Measurements from ENCODE around the gene CCDC3.
"Not testable (repeated sequence)": the region's sequence is repeated elsewhere in the genome, so short reads cannot be mapped to it uniquely, and the experiment has no call there.

The CCDC3 gene

DNA sequence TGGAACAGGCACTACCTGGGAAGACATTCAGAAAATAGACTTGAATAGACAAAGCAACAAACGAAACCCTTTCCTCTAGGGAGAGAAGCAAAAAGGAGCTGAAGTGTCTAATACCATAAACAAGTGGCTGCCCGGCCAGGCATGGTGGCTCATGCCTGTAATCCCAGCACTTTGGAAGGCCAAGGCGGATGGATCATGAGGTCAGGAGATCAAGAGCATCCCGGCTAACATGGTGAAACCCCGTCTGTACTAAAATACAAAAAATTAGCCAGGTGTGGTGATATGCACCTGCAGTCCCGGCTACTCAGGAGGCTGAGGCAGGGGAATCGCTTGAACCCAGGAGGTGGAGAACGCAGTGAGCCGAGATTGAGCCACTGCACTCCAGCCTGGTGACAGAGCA is 34.2 kb upstream of the CCDC3 start:
- peaks cover 12% of the 10 kb centered on the region for H3K27me3 ChIP-seq (ENCODE audit: control insufficient read depth, insufficient read depth, low read length)
- not testable (repeated sequence) for H3K9ac ChIP-seq (ENCODE audit: low read depth, low read length); H3K4me2 ChIP-seq (ENCODE audit: low read length); H3K36me3 ChIP-seq (ENCODE audit: insufficient read depth, low read length); H3K4me1 ChIP-seq (ENCODE audit: control insufficient read depth, insufficient read depth, low read length); H3K9me3 ChIP-seq (replicated peaks; ENCODE audit: low read length); H3K4me3 ChIP-seq (ENCODE audit: low read length)

DNA sequence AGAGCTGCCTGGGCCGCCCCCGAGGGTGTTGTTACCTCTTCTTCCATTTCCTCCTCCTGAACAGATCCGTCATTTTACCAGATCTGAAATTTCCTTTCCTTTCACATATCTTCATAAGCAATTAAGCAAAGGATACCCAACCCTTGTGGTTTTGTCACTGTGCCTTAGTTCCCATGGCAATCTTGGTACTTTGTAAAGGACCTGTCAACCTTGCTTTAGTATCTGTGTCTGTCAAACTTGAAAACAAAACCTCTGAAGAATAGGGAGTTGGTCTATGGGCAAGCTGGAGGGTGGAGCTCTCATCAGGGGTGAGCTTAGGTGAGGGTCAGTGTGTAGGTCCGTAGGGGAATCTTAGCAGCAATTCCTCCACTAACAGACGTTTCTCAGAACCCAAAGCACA is 25.4 kb upstream of the CCDC3 start:
- Histone ChIP-seq H3K9me3 (replicated peaks; ENCODE audit: low read length) (no peaks in the 10 kb centered on the region), H3K4me3 (ENCODE audit: low read length) (no peak overlapping the region), H3K4me1 (ENCODE audit: control insufficient read depth, insufficient read depth, low read length) (no peaks in the 10 kb centered on the region), H3K27me3 (ENCODE audit: control insufficient read depth, insufficient read depth, low read length) (peaks cover 8% of the 10 kb centered on the region), H3K36me3 (ENCODE audit: insufficient read depth, low read length) (no peaks in the 10 kb centered on the region), H3K9ac (ENCODE audit: low read depth, low read length) (no peak overlapping the region), H3K4me2 (ENCODE audit: low read length) (no peak overlapping the region)

DNA sequence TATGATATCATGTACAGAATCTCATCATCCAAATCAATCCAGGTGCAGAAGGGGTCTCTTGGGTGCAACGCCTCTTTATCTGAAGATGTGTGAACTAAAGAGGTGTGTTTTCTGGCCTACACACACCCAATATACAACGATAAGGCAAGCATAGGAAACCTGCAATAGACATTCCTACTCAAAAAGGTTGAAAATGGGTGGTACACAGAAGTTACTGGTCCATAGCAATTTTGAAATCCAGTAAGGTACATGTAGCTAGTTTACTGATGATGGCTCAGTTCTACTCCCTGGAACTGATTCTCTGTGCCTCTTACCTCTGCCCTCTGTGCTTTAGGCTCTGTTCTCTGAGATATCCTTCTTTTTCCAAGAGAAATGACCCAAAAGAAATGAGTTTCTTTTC is 22.2 kb upstream of the CCDC3 start:
- Histone ChIP-seq H3K4me2 (ENCODE audit: low read length) (no peak overlapping the region), H3K27me3 (ENCODE audit: control insufficient read depth, insufficient read depth, low read length) (peaks cover 8% of the 10 kb centered on the region), H3K9me3 (replicated peaks; ENCODE audit: low read length) (no peaks in the 10 kb centered on the region), H3K36me3 (ENCODE audit: insufficient read depth, low read length) (no peaks in the 10 kb centered on the region), H3K9ac (ENCODE audit: low read depth, low read length) (no peak overlapping the region), H3K4me1 (ENCODE audit: control insufficient read depth, insufficient read depth, low read length) (no peaks in the 10 kb centered on the region), H3K4me3 (ENCODE audit: low read length) (no peak overlapping the region)

DNA sequence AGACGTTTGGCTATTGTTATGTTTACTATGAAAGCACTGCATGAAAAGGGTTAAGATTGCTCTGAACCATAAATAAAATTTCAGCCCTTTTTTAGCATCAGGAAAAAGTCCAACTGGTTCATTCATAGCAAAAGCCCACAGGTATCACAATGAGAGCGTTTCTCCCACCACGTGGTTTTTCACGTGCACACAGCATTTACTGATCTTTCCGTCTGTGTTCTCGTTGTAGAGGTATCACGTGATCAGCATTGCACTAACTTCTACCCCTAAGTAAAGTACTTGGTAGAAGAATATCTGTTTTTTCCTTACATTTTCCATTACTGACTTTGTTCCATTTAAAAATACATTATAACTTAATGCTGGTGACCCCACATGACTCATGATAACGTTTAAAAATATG is 17.8 kb upstream of the CCDC3 start:
- Histone ChIP-seq H3K9ac (ENCODE audit: low read depth, low read length) (no peak overlapping the region), H3K27me3 (ENCODE audit: control insufficient read depth, insufficient read depth, low read length) (no peaks in the 10 kb centered on the region), H3K4me3 (ENCODE audit: low read length) (no peak overlapping the region), H3K9me3 (replicated peaks; ENCODE audit: low read length) (no peaks in the 10 kb centered on the region), H3K4me2 (ENCODE audit: low read length) (no peak overlapping the region), H3K36me3 (ENCODE audit: insufficient read depth, low read length) (no peaks in the 10 kb centered on the region), H3K4me1 (ENCODE audit: control insufficient read depth, insufficient read depth, low read length) (no peaks in the 10 kb centered on the region)

DNA sequence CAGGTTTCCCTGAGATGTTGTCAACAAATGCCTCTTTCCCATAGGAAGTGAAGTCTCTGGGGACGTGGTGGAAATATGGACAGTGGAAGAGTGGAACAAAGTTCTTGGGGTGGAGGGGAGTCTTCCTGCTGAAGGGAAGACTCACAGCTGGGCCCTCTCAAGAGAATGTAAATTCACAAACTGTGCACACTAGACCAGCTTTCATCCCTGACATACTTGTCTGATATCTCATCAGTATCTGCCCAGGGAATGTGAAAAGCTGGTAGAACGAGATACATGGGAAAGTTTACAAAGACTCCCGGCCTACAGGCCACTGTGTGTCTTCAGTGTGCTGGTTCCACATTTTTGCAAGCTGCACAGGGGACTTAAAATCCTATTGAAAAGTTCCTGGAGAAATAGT is 16.7 kb upstream of the CCDC3 start:
- Histone ChIP-seq H3K4me1 (ENCODE audit: control insufficient read depth, insufficient read depth, low read length) (no peaks in the 10 kb centered on the region), H3K36me3 (ENCODE audit: insufficient read depth, low read length) (no peaks in the 10 kb centered on the region), H3K4me3 (ENCODE audit: low read length) (no peak overlapping the region), H3K4me2 (ENCODE audit: low read length) (no peak overlapping the region), H3K9me3 (replicated peaks; ENCODE audit: low read length) (no peaks in the 10 kb centered on the region), H3K9ac (ENCODE audit: low read depth, low read length) (no peak overlapping the region), H3K27me3 (ENCODE audit: control insufficient read depth, insufficient read depth, low read length) (no peaks in the 10 kb centered on the region)

DNA sequence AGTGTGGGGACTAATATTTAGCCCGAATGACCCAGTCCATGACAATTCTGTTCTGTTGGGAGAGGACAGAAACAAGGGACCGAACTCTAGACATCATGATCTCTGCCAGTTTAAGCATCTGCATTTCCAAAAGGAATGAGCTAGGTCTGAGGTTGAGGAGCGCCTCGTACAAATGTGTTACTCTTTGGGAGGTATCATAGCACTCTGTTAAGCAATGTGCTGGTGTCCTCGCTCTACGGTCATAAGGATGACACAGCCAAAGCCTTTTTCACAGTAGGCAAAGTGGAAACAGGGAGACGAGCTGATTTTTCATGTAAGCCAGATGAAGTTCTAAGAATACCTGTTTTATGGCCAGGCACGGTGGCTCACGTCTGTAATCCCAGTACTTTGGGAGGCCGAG is 15.4 kb upstream of the CCDC3 start:
- no peak overlapping the region for H3K4me3 ChIP-seq (ENCODE audit: low read length)
- no peaks in the 10 kb centered on the region for H3K4me1 ChIP-seq (ENCODE audit: control insufficient read depth, insufficient read depth, low read length)
- H3K4me2 ChIP-seq (ENCODE audit: low read length): no peak overlapping the region
- no peaks in the 10 kb centered on the region for H3K36me3 ChIP-seq (ENCODE audit: insufficient read depth, low read length)
- H3K9me3 ChIP-seq (replicated peaks; ENCODE audit: low read length): no peaks in the 10 kb centered on the region
- H3K27me3 ChIP-seq (ENCODE audit: control insufficient read depth, insufficient read depth, low read length): no peaks in the 10 kb centered on the region
- H3K9ac ChIP-seq (ENCODE audit: low read depth, low read length): no peak overlapping the region

DNA sequence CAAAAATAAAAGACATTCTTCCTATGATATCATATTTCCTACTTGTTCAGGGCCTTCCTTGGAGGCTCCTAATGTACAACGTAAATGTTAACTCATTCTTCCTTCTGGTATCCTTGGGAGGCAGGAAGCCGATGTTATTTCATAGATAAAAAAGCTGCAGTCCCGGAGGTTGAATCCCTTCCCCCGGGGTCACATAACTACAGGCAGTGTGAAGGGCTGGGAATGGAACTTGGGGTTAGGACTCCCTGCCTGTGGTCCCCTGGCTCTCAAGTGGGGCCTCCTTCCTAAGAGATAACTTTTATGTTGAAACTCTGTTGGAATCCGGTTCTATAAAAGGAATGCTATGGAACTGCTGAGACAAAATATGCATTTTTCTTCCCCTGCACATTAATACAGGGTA is 14.9 kb upstream of the CCDC3 start:
- no peak overlapping the region for H3K9ac ChIP-seq (ENCODE audit: low read depth, low read length)
- H3K4me1 ChIP-seq (ENCODE audit: control insufficient read depth, insufficient read depth, low read length): no peaks in the 10 kb centered on the region
- H3K27me3 ChIP-seq (ENCODE audit: control insufficient read depth, insufficient read depth, low read length): no peaks in the 10 kb centered on the region
- no peaks in the 10 kb centered on the region for H3K9me3 ChIP-seq (replicated peaks; ENCODE audit: low read length)
- no peak overlapping the region for H3K4me2 ChIP-seq (ENCODE audit: low read length)
- no peaks in the 10 kb centered on the region for H3K36me3 ChIP-seq (ENCODE audit: insufficient read depth, low read length)
- H3K4me3 ChIP-seq (ENCODE audit: low read length): no peak overlapping the region

DNA sequence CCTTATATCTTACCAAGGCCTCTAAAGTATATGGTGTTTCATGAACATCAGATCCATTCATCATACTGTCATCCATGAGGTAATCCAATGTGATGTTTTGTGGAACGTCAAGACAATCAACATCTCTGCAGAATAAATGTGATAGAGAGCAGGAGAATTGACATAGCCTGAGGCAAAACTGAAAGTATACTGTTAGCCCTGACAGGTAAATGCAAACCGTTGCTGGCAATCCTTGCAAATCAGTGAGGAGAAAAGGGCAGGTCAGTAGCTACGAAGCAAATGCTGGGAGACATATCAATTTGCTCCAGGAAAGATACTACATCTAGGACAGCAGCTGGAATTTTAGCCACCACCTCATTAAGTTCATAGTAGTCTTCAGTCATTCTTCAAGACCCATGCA is 4.5 kb upstream of the CCDC3 start:
- H3K4me2 ChIP-seq (ENCODE audit: low read length): no peak overlapping the region
- no peak overlapping the region for H3K4me3 ChIP-seq (ENCODE audit: low read length)
- no peaks in the 10 kb centered on the region for H3K36me3 ChIP-seq (ENCODE audit: insufficient read depth, low read length)
- H3K4me1 ChIP-seq (ENCODE audit: control insufficient read depth, insufficient read depth, low read length): no peaks in the 10 kb centered on the region
- no peak overlapping the region for H3K9ac ChIP-seq (ENCODE audit: low read depth, low read length)
- no peaks in the 10 kb centered on the region for H3K9me3 ChIP-seq (replicated peaks; ENCODE audit: low read length)
- H3K27me3 ChIP-seq (ENCODE audit: control insufficient read depth, insufficient read depth, low read length): peaks cover 18% of the 10 kb centered on the region

DNA sequence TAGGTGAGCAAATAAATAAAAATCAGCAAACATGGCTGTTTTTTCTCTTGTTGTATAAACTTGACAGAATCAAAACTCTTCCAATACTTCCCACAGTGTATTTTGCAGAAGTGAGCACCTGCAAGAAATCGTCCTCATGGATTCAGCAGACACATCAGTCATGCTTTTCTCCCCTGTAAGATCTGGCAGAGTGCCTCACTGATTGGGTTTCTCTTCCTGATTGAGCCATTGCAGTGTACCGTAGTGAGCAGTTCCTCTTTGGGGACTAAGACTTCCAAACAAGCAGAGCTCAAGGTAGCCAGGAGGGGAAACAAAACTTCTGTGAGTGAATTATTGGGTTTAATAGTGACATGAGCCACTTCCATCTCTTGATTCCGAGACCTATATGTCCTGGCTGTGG is 2.2 kb upstream of the CCDC3 start:
- H3K4me1 ChIP-seq (ENCODE audit: control insufficient read depth, insufficient read depth, low read length): no peaks in the 10 kb centered on the region
- no peak overlapping the region for H3K4me3 ChIP-seq (ENCODE audit: low read length)

DNA sequence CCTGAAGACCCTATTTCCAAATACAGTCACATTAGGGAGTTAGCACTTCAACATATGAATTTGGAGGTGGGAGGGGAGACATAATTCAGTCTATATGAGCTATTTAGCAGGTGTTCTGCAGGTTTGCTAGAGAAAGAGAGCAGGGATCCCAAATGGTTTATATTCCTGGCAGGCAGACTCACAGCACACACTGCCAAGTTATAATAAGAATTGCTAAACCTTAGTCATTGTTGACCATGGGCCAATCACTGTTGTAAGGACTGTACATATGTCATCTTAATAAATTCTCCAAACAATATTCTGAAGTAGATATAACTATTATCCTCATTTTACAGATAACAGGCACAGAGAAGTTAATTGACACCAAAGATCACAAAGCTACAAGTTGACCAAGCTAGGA is 1.5 kb upstream of the CCDC3 start:
- H3K4me3 ChIP-seq (ENCODE audit: low read length): no peak overlapping the region
- H3K9ac ChIP-seq (ENCODE audit: low read depth, low read length): no peak overlapping the region
- no peaks in the 10 kb centered on the region for H3K4me1 ChIP-seq (ENCODE audit: control insufficient read depth, insufficient read depth, low read length)
- H3K36me3 ChIP-seq (ENCODE audit: insufficient read depth, low read length): no peaks in the 10 kb centered on the region
- peaks cover 30% of the 10 kb centered on the region for H3K27me3 ChIP-seq (ENCODE audit: control insufficient read depth, insufficient read depth, low read length)
- no peaks in the 10 kb centered on the region for H3K9me3 ChIP-seq (replicated peaks; ENCODE audit: low read length)
- H3K4me2 ChIP-seq (ENCODE audit: low read length): no peak overlapping the region

More for the DNA sequence above, 2.2 kb upstream of the CCDC3 start:
- Histone ChIP-seq H3K9me3 (replicated peaks; ENCODE audit: low read length) (no peaks in the 10 kb centered on the region), H3K36me3 (ENCODE audit: insufficient read depth, low read length) (no peaks in the 10 kb centered on the region), H3K4me2 (ENCODE audit: low read length) (no peak overlapping the region), H3K9ac (ENCODE audit: low read depth, low read length) (no peak overlapping the region), H3K27me3 (ENCODE audit: control insufficient read depth, insufficient read depth, low read length) (peaks cover 30% of the 10 kb centered on the region)

DNA sequence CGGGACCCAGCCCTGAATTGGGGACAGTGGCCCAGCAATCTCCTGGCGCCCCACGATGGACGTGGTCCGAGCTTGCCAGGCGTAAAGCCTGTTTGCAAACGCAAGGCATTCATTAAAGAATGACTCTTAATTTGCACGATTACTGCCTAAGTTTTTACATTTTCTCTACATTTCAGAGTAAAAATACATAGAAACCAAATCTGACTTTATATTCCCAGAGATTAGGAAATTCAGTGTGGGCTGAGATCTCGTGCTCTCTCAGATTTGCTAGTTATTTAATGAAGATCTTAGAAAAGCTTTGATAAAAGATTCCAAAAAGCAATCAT is 337 bp upstream of the CCDC3 start:
- H3K4me3 ChIP-seq (ENCODE audit: low read length): peak overlapping the region; percentile 68
- H3K27me3 ChIP-seq (ENCODE audit: control insufficient read depth, insufficient read depth, low read length): peaks cover 30% of the 10 kb centered on the region
- no peaks in the 10 kb centered on the region for H3K4me1 ChIP-seq (ENCODE audit: control insufficient read depth, insufficient read depth, low read length)
- H3K9ac ChIP-seq (ENCODE audit: low read depth, low read length): no peak overlapping the region
- no peaks in the 10 kb centered on the region for H3K36me3 ChIP-seq (ENCODE audit: insufficient read depth, low read length)
- H3K9me3 ChIP-seq (replicated peaks; ENCODE audit: low read length): no peaks in the 10 kb centered on the region
- H3K4me2 ChIP-seq (ENCODE audit: low read length): peak overlapping the region; percentile 77

DNA sequence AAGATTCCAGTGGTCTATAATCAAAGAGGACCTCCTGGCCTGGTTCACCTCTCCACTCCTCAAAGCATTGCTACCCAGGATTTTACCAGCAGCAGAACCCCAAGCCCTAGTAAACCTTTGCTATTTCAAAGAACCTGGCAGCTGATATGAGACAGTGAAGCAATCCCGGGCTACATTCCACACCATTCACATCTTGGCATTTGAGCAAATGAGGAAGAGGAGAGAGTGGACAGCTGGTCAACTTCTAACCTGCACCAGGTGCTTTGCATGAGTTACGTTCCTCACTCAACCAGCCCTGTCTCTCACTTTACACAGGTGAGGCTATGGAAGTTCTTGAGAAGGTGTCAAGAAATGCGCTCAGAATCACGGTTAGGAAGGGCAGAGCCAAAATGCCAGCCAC is 1.1 kb downstream of the CCDC3 start:
- Histone ChIP-seq H3K4me1 (ENCODE audit: control insufficient read depth, insufficient read depth, low read length) (no peaks in the 10 kb centered on the region), H3K36me3 (ENCODE audit: insufficient read depth, low read length) (no peaks in the 10 kb centered on the region), H3K4me2 (ENCODE audit: low read length) (peak overlapping the region; percentile 77), H3K27me3 (ENCODE audit: control insufficient read depth, insufficient read depth, low read length) (peaks cover 30% of the 10 kb centered on the region), H3K9me3 (replicated peaks; ENCODE audit: low read length) (no peaks in the 10 kb centered on the region), H3K9ac (ENCODE audit: low read depth, low read length) (no peak overlapping the region), H3K4me3 (ENCODE audit: low read length) (peak overlapping the region; percentile 68)

DNA sequence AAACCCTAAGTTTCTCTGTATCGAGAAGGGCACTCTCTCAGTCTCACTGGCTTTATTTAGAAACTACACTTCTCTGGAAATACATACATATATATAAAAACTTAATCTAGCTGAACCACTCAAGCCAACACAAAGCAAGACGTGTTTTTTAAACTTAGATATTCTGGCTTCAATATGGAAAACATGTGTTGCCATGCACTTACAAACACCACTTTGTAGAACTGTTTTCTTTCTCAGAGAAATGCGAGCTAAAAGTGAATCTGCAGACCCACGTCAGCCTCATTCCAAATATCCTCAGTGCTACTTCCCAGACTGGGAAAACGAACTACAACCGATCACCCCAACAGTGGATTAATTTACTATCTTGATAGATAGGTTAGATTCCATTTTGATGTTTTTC is 1.7 kb downstream of the CCDC3 start:
- Histone ChIP-seq H3K9me3 (replicated peaks; ENCODE audit: low read length) (no peaks in the 10 kb centered on the region), H3K4me1 (ENCODE audit: control insufficient read depth, insufficient read depth, low read length) (no peaks in the 10 kb centered on the region), H3K36me3 (ENCODE audit: insufficient read depth, low read length) (no peaks in the 10 kb centered on the region), H3K27me3 (ENCODE audit: control insufficient read depth, insufficient read depth, low read length) (peaks cover 30% of the 10 kb centered on the region), H3K9ac (ENCODE audit: low read depth, low read length) (no peak overlapping the region), H3K4me3 (ENCODE audit: low read length) (no peak overlapping the region), H3K4me2 (ENCODE audit: low read length) (no peak overlapping the region)
